Smooth muscle cell (in vitro differentiated cells): Measurements from ENCODE around the gene SPA17. TPM values are rescaled to one million over a fixed set of nuclear protein-coding genes. Genes with fewer than 3 reads are reported as not detected.

Source experiments
- DNase-seq: peaks from one replicate; lab custom pipeline; 2025; ENCODE audit not compliant: unreplicated experiment; lab: John Stamatoyannopoulos, UW
- H2AFZ ChIP-seq: fragments of 200-600 bp; sonication (generic); 2 replicates; pipeline ENCODE4 v1.6.0; 2016; ENCODE audit warnings: antibody characterized with exemption, low read depth, mild to moderate bottlenecking
- H3F3A ChIP-seq: fragments of 200-600 bp; sonication (generic); 2 replicates; pipeline ENCODE4 v1.6.0; 2017; ENCODE audit warnings: antibody characterized with exemption, low read depth
- H3K27ac ChIP-seq: fragments of 200-600 bp; sonication (generic); 2 replicates; pipeline ENCODE4 v1.5.1; 2016; ENCODE audit warnings: low read depth, mild to moderate bottlenecking
- H3K27me3 ChIP-seq: fragments of 200-600 bp; sonication (generic); 2 replicates; pipeline ENCODE4 v1.6.1; 2016; ENCODE audit warnings: low read depth, mild to moderate bottlenecking
- H3K36me3 ChIP-seq: fragments of 200-600 bp; sonication (generic); 2 replicates; pipeline ENCODE4 v1.5.1; 2016; ENCODE audit warnings: low read depth
- H3K4me1 ChIP-seq: fragments of 200-600 bp; sonication (generic); 2 replicates; pipeline ENCODE4 v1.5.1; 2016; ENCODE audit warnings: low read depth
- H3K4me2 ChIP-seq: fragments of 200-600 bp; sonication (generic); 2 replicates; pipeline ENCODE4 v1.6.0; 2016; ENCODE audit warnings: mild to moderate bottlenecking
- H3K4me3 ChIP-seq: fragments of 200-600 bp; sonication (generic); 2 replicates; pipeline ENCODE4 v1.5.1; 2016; ENCODE audit warnings: mild to moderate bottlenecking
- H3K79me2 ChIP-seq: fragments of 200-600 bp; sonication (generic); 2 replicates; pipeline ENCODE4 v1.6.0; 2016; ENCODE audit warnings: low read depth, mild to moderate bottlenecking
- H3K9ac ChIP-seq: fragments of 200-600 bp; sonication (generic); 2 replicates; pipeline ENCODE4 v1.6.0; 2016; ENCODE audit warnings: low read depth
- H3K9me3 ChIP-seq: fragments of 200-600 bp; sonication (generic); replicated peaks from 2 replicates; pipeline ENCODE4 v1.5.1; 2016; ENCODE audit warnings: low read depth
- H4K20me1 ChIP-seq: fragments of 200-600 bp; sonication (generic); 2 replicates; pipeline ENCODE4 v1.6.0; 2016; ENCODE audit warnings: low read depth
- CTCF ChIP-seq: fragments of 200-600 bp; sonication (generic); IDR thresholded peaks from 2 replicates; pipeline ENCODE4 v1.5.1; 2017; ENCODE audit warnings: borderline replicate concordance, mild to moderate bottlenecking, antibody characterized with exemption; ENCODE audit not compliant: insufficient read depth, poor library complexity, severe bottlenecking
- WGBS: methylation state at CpG from one replicate; pipeline ENCODE4 v1.1.7; 2016; ENCODE audit warnings: low lambda C conversion rate; 5-methylcytosine and 5-hydroxymethylcytosine counted together
- polyA plus RNA-seq: library from polyadenylated mRNA; unstranded; fragments of >200 nt; fragmentation: Nextera tagmentation; extraction: Ambion mirVana; gene quantifications from 2 replicates; pipeline ENCODE4 v1.2.1, GENCODE V29; 2016
- total RNA-seq: library from RNA; depleted of rRNA; stranded (reverse); fragments of >200 nt; gene quantifications from 2 replicates; pipeline ENCODE4 v1.2.3, GENCODE V29; 2014

The SPA17 gene
- total and polyA plus RNA-seq, 2 experiments from 2014 or later = 6.1 to 7.4 TPM

GRCh38 chr11:124728134-124728533, 54.4 kb downstream of the SPA17 start:
- Histone ChIP-seq H3F3A (no peaks in the 10 kb centered on the region), H3K4me3 (no peak overlapping the region), H3K4me1 (peaks cover 8% of the 10 kb centered on the region), H4K20me1 (no peaks in the 10 kb centered on the region), H3K27me3 (peaks cover 18% of the 10 kb centered on the region), H3K27ac (no peak overlapping the region), H2AFZ (no peak overlapping the region), H3K9ac (no peak overlapping the region), H3K9me3 (no peaks in the 10 kb centered on the region), H3K36me3 (no peaks in the 10 kb centered on the region), H3K4me2 (no peak overlapping the region), H3K79me2 (no peaks in the 10 kb centered on the region)
- no peak for DNase-seq
- WGBS = 84% methylated on average over 2 of the region's 2 CpGs
- TF ChIP-seq CTCF = no peak

- Histone ChIP-seq H3K27me3 (peaks cover 10% of the 10 kb centered on the region), H3K4me3 (no peak overlapping the region), H3F3A (no peaks in the 10 kb centered on the region), H3K4me1 (peaks cover 8% of the 10 kb centered on the region), H3K79me2 (no peaks in the 10 kb centered on the region), H3K9ac (no peak overlapping the region), H3K27ac (no peak overlapping the region), H3K9me3 (no peaks in the 10 kb centered on the region), H4K20me1 (no peaks in the 10 kb centered on the region), H3K36me3 (no peaks in the 10 kb centered on the region), H3K4me2 (no peak overlapping the region), H2AFZ (no peak overlapping the region)
- no peak for TF ChIP-seq CTCF
- 86% methylated on average over 4 of the region's 4 CpGs for WGBS
- DNase-seq = no peak
Measured at GRCh38 chr11:124729571-124729970, 55.9 kb downstream of the SPA17 start.

GRCh38 chr11:124732230-124732629, 58.5 kb downstream of the SPA17 start:
- H3K79me2 ChIP-seq = no peaks in the 10 kb centered on the region
- H2AFZ ChIP-seq = no peak overlapping the region

More at GRCh38 chr11:124732230-124732629, 58.5 kb downstream of the SPA17 start:
- Histone ChIP-seq H3K9ac (no peak overlapping the region), H3K4me3 (no peak overlapping the region), H3K9me3 (no peaks in the 10 kb centered on the region), H3K27ac (no peak overlapping the region), H3K4me2 (no peak overlapping the region), H3K4me1 (no peaks in the 10 kb centered on the region), H3F3A (no peaks in the 10 kb centered on the region), H3K36me3 (no peaks in the 10 kb centered on the region), H3K27me3 (peaks cover 34% of the 10 kb centered on the region), H4K20me1 (no peaks in the 10 kb centered on the region)
- no peak for TF ChIP-seq CTCF
- no peak for DNase-seq
- WGBS = 76% methylated on average over 4 of the region's 4 CpGs
